GM23338 (cell line): ENCODE data around the gene TIRAP. TPM values are rescaled to one million over a fixed set of nuclear protein-coding genes. Genes with fewer than 3 reads are reported as not detected.

Source experiments
- ATAC-seq: fragments of 200-7000 bp; cut with Tn5 transposase; 3 replicates; pipeline ENCODE4 v1.9.1; 2020
- DNase-seq: peaks from one replicate; pipeline ENCODE4 v3.0.0-alpha.2; 2015; ENCODE audit warnings: low spot score
- H2AFZ ChIP-seq: fragments of 200-600 bp; sonication (generic); 2 replicates; pipeline ENCODE4 v1.8.0; 2016; ENCODE audit warnings: antibody characterized with exemption, mild to moderate bottlenecking, moderate library complexity
- H3F3A ChIP-seq: fragments of 200-600 bp; sonication (generic); replicated peaks from 2 replicates; pipeline ENCODE4 v1.8.0; 2017; ENCODE audit warnings: antibody characterized with exemption, mixed run types, low read depth
- H3K27ac ChIP-seq: fragments of 200-600 bp; sonication (generic); 2 replicates; pipeline ENCODE4 v1.6.1; 2016; ENCODE audit warnings: low read depth
- H3K27me3 ChIP-seq: fragments of 200-600 bp; sonication (generic); 2 replicates; pipeline ENCODE4 v1.8.0; 2016; ENCODE audit warnings: mild to moderate bottlenecking, mixed run types, moderate library complexity; ENCODE audit not compliant: insufficient read depth
- H3K36me3 ChIP-seq: fragments of 200-600 bp; sonication (generic); 2 replicates; pipeline ENCODE4 v1.8.0; 2016; ENCODE audit warnings: mild to moderate bottlenecking; ENCODE audit not compliant: insufficient read depth
- H3K4me1 ChIP-seq: fragments of 200-600 bp; sonication (generic); 2 replicates; pipeline ENCODE4 v1.8.0; 2016; ENCODE audit warnings: mild to moderate bottlenecking, moderate library complexity; ENCODE audit not compliant: insufficient read depth
- H3K4me2 ChIP-seq: fragments of 200-600 bp; sonication (generic); 2 replicates; pipeline ENCODE4 v1.7.1; 2017; ENCODE audit warnings: mixed run types
- H3K4me3 ChIP-seq: fragments of 200-600 bp; sonication (generic); 2 replicates; pipeline ENCODE4 v1.6.1; 2016; ENCODE audit warnings: mixed run types
- H3K79me2 ChIP-seq: fragments of 200-600 bp; sonication (generic); replicated peaks from 2 replicates; pipeline ENCODE4 v1.8.0; 2017; ENCODE audit warnings: mild to moderate bottlenecking; ENCODE audit not compliant: insufficient read depth
- H3K9me2 ChIP-seq: fragments of 200-600 bp; sonication (generic); 2 replicates; pipeline ENCODE4 v1.8.0; 2017; ENCODE audit not compliant: insufficient read depth
- H4K20me1 ChIP-seq: fragments of 200-600 bp; sonication (generic); replicated peaks from 2 replicates; pipeline ENCODE4 v1.8.0; 2017; ENCODE audit warnings: mild to moderate bottlenecking; ENCODE audit not compliant: insufficient read depth
- H3K27ac Mint-ChIP-seq: 2 replicates; pipeline ENCODE4 v1.8.0; 2020; ENCODE audit warnings: inconsistent platforms, mild to moderate bottlenecking, moderate library complexity, mixed read lengths
- H3K27me3 Mint-ChIP-seq: 3 replicates; pipeline ENCODE4 v1.8.0; 2022; ENCODE audit warnings: low read depth, mild to moderate bottlenecking, moderate library complexity, mixed read lengths, inconsistent platforms; ENCODE audit not compliant: insufficient read depth, poor library complexity
- H3K36me3 Mint-ChIP-seq: 3 replicates; pipeline ENCODE4 v1.8.0; 2021; ENCODE audit warnings: low read depth, mild to moderate bottlenecking, inconsistent platforms, moderate library complexity, mixed read lengths
- H3K4me1 Mint-ChIP-seq: 3 replicates; pipeline ENCODE4 v1.8.0; 2020; ENCODE audit warnings: mild to moderate bottlenecking, inconsistent platforms, mixed read lengths
- H3K4me3 Mint-ChIP-seq: 3 replicates; pipeline ENCODE4 v1.8.0; 2021; ENCODE audit warnings: moderate library complexity, mild to moderate bottlenecking, inconsistent platforms, mixed read lengths
- H3K9me3 Mint-ChIP-seq: 3 replicates; pipeline ENCODE4 v1.8.0; 2020; ENCODE audit warnings: moderate library complexity, mild to moderate bottlenecking, inconsistent platforms, mixed read lengths
- CREB1 ChIP-seq: fragments of 250-450 bp; sonication (Bioruptor Pico); IDR thresholded peaks from 2 replicates; pipeline ENCODE4 v1.5.0; 2020; ENCODE audit warnings: low read depth, mild to moderate bottlenecking, moderate library complexity
- CTCF ChIP-seq, 2 experiments: fragments of 200-600 bp in 1 of 2; sonication (generic) in 1 of 2; conservative IDR thresholded peaks; 2 replicates each; pipeline versions ENCODE4 v1.5.1 to v1.6.1; 2016 to 2017; ENCODE audit warnings: antibody characterized with exemption in 2 of 2, low read depth in 2 of 2, mild to moderate bottlenecking in 2 of 2, moderate library complexity in 1 of 2
- ETS1 ChIP-seq: IDR thresholded peaks from 2 replicates; pipeline ENCODE4 v1.6.1; 2016; ENCODE audit warnings: antibody characterized with exemption
- EZH2 ChIP-seq: fragments of 200-600 bp; sonication (generic); IDR thresholded peaks from one replicate; pipeline ENCODE4 v1.8.0; 2017; ENCODE audit warnings: antibody characterized with exemption, mild to moderate bottlenecking, low read depth; ENCODE audit not compliant: unreplicated experiment
- EZH2phosphoT487 ChIP-seq: fragments of 200-600 bp; sonication (generic); IDR thresholded peaks from one replicate; pipeline ENCODE4 v1.8.1; 2018; ENCODE audit warnings: antibody characterized with exemption; ENCODE audit not compliant: unreplicated experiment
- JUNB ChIP-seq: IDR thresholded peaks from one replicate; pipeline ENCODE4 v1.6.1; 2016; ENCODE audit warnings: antibody characterized with exemption; ENCODE audit not compliant: unreplicated experiment
- NANOG ChIP-seq: IDR thresholded peaks from 2 replicates; pipeline ENCODE4 v1.6.1; 2016; ENCODE audit warnings: antibody characterized with exemption, borderline replicate concordance
- POLR2AphosphoS5 ChIP-seq: IDR thresholded peaks from 2 replicates; pipeline ENCODE4 v1.6.1; 2016; ENCODE audit warnings: antibody characterized with exemption, low read depth
- REST ChIP-seq: IDR thresholded peaks from one replicate; pipeline ENCODE4 v1.6.1; 2018; ENCODE audit warnings: antibody characterized with exemption; ENCODE audit not compliant: unreplicated experiment
- STAT1 ChIP-seq: IDR thresholded peaks from one replicate; pipeline ENCODE4 v1.6.1; 2016; ENCODE audit warnings: antibody characterized with exemption; ENCODE audit not compliant: unreplicated experiment
- ZNF114 ChIP-seq: fragments of 250-450 bp; sonication (Bioruptor Pico); IDR thresholded peaks from 2 replicates; pipeline ENCODE4 v1.5.0; 2020; ENCODE audit warnings: mild to moderate bottlenecking, moderate library complexity
- ZNF331 ChIP-seq: fragments of 250-450 bp; sonication (Bioruptor Pico); IDR thresholded peaks from 2 replicates; pipeline ENCODE4 v1.5.0; 2020; ENCODE audit warnings: low read depth, mild to moderate bottlenecking, moderate library complexity
- ZNF462 ChIP-seq: fragments of 250-450 bp; sonication (Bioruptor Pico); IDR thresholded peaks from 2 replicates; pipeline ENCODE4 v1.5.0; 2020; ENCODE audit warnings: mild to moderate bottlenecking, moderate library complexity
- polyA plus RNA-seq: library from polyadenylated mRNA; unstranded; fragments of >200 nt; fragmentation: Nextera tagmentation; extraction: Ambion mirVana; gene quantifications from 2 replicates; pipeline ENCODE4 v1.2.1, GENCODE V29; 2016
- total RNA-seq: library from RNA; depleted of rRNA; stranded (reverse); fragments of >200 nt; shearing (Covaris generic); gene quantifications from 2 replicates; pipeline ENCODE4 v1.2.3, GENCODE V29; 2014

TIRAP gene
- total and polyA plus RNA-seq, 2 experiments from 2014 or later: 1.1 to 3.4 TPM

- Histone ChIP-seq H3K9me2 (no peaks in the 10 kb centered on the region), H3K4me3 (no peak overlapping the region), H3K27ac (no peak overlapping the region), H2AFZ (no peak overlapping the region), H3K27me3 (no peaks in the 10 kb centered on the region), H4K20me1 (no peaks in the 10 kb centered on the region), H3K36me3 (no peaks in the 10 kb centered on the region), H3K79me2 (no peaks in the 10 kb centered on the region), H3K4me2 (no peak overlapping the region), H3F3A (no peaks in the 10 kb centered on the region), H3K4me1 (peaks cover 5% of the 10 kb centered on the region)
- peaks cover 27% of the 10 kb centered on the region for H3K4me1 Mint-ChIP-seq
- no peaks in the 10 kb centered on the region for H3K9me3 Mint-ChIP-seq
- no peak for TF ChIP-seq CREB1 (CRISPR knock-in tag)
- TF ChIP-seq CTCF (conservative IDR thresholded peaks at IDR 0.05; ENCODE audit: low read depth in 2 of 2): no peak
- no peak for TF ChIP-seq EZH2phosphoT487
- TF ChIP-seq EZH2: no peak
- TF ChIP-seq STAT1: no peak
- no peak for TF ChIP-seq ZNF462 (CRISPR knock-in tag)
- no peak for TF ChIP-seq POLR2AphosphoS5
- TF ChIP-seq JUNB: no peak
- TF ChIP-seq ZNF114: no peak
- TF ChIP-seq ZNF331 (CRISPR knock-in tag): no peak
- TF ChIP-seq REST: no peak
- no peak for TF ChIP-seq NANOG
- TF ChIP-seq ETS1: no peak
- DNase-seq (no peak), ATAC-seq (no peak)
- H3K4me3 Mint-ChIP-seq: no peak overlapping the region
- H3K36me3 Mint-ChIP-seq: peaks cover 18% of the 10 kb centered on the region
- peaks cover 13% of the 10 kb centered on the region for H3K27me3 Mint-ChIP-seq
- H3K27ac Mint-ChIP-seq: no peak overlapping the region
Observed at GRCh38 chr11:126337126-126337473, 54.2 kb downstream of the TIRAP start.
